Mucosa of rectum (tissue), 2 donors: ENCODE results near the gene CENPE.

ENCODE experiments used
- H3K27ac ChIP-seq, 2 donors: one replicate each; pipeline ENCODE4 v1.7.0; 2013; ENCODE audit warnings: inconsistent platforms in 2 of 2, low read depth in 2 of 2, low read length in 2 of 2
- H3K27me3 ChIP-seq, 2 donors: one replicate each; pipeline ENCODE4 v1.7.0; 2013; ENCODE audit warnings: low read length in 2 of 2; ENCODE audit not compliant: control insufficient read depth in 2 of 2, insufficient read depth in 2 of 2
- H3K36me3 ChIP-seq, 2 donors: one replicate each; pipeline ENCODE4 v1.7.0; 2013; ENCODE audit warnings: low read length in 2 of 2; ENCODE audit not compliant: control insufficient read depth in 2 of 2, insufficient read depth in 2 of 2
- H3K4me1 ChIP-seq, 2 donors: one replicate each; pipeline ENCODE4 v1.7.0; 2013; ENCODE audit warnings: low read length in 2 of 2, mild to moderate bottlenecking in 1 of 2; ENCODE audit not compliant: control insufficient read depth in 2 of 2, insufficient read depth in 2 of 2
- H3K4me3 ChIP-seq, 2 donors: one replicate each; pipeline ENCODE4 v1.7.0; 2013; ENCODE audit warnings: low read length in 2 of 2
- H3K9ac ChIP-seq, 2 donors: one replicate each; pipeline ENCODE4 v1.7.0; 2013; ENCODE audit warnings: low read length in 2 of 2, low read depth in 1 of 2, mild to moderate bottlenecking in 1 of 2
- H3K9me3 ChIP-seq, 2 donors: one replicate each; pipeline ENCODE4 v1.7.0; 2013; ENCODE audit warnings: low read length in 2 of 2; ENCODE audit not compliant: control insufficient read depth in 2 of 2
- donor health status: healthy.
- donor health status: Normal muscosa, but diverticular disease.

The CENPE gene

GRCh38 chr4:103060453-103061148, 137.5 kb downstream of the CENPE start:
- Histone ChIP-seq H3K9me3 (no peaks in the 10 kb centered on the region), H3K36me3 (no peaks in the 10 kb centered on the region), H3K4me1 (no peaks in the 10 kb centered on the region), H3K4me3 (no peak overlapping the region), H3K9ac (no peak overlapping the region), H3K27me3 (no peaks in the 10 kb centered on the region), H3K27ac (no peak overlapping the region)
